HepG2 (cell line): Measurements from ENCODE around the gene CCDC88A. TPM values are rescaled to one million over a fixed set of nuclear protein-coding genes. Genes with fewer than 3 reads are reported as not detected.
A peak's percentile ranks its signal among the peaks of the same experiment; 100 is the strongest.

Experiments used
- ARNTL ChIP-seq: sonication (generic); formaldehyde crosslinking; IDR thresholded peaks from 2 replicates; pipeline ENCODE4 v1.4.0; 2020; ENCODE audit warnings: mild to moderate bottlenecking, missing genetic modification reagents
- BCL6 ChIP-seq: IDR thresholded peaks from 2 replicates; pipeline ENCODE4 v1.6.1; 2016; ENCODE audit warnings: missing genetic modification reagents, missing compliant biosample characterization
- ESRRA ChIP-seq: sonication (generic); formaldehyde crosslinking; IDR thresholded peaks from 2 replicates; pipeline ENCODE4 v1.5.1; 2020; ENCODE audit warnings: mild to moderate bottlenecking, low read depth, missing genetic modification reagents
- FOXA3 ChIP-seq: IDR thresholded peaks from 2 replicates; pipeline ENCODE4 v1.6.1; 2016; ENCODE audit warnings: missing genetic modification reagents, missing compliant biosample characterization
- HHEX ChIP-seq: IDR thresholded peaks from 2 replicates; pipeline ENCODE4 v1.6.1; 2016; ENCODE audit warnings: control low read depth
- ISX ChIP-seq: sonication (generic); formaldehyde crosslinking; conservative IDR thresholded peaks from 2 replicates; pipeline ENCODE4 v1.5.0; 2020; ENCODE audit warnings: missing genetic modification reagents
- KAT2B ChIP-seq: fragments of 150-350 bp; IDR thresholded peaks from 2 replicates; pipeline ENCODE4 v1.6.1; 2014; ENCODE audit warnings: low read depth, low read length, borderline replicate concordance
- KLF11 ChIP-seq: IDR thresholded peaks from 2 replicates; pipeline ENCODE4 v1.6.1; 2016; ENCODE audit warnings: missing compliant biosample characterization
- MAZ ChIP-seq, 2 experiments: sonication (generic) in 1 of 2; formaldehyde crosslinking in 1 of 2; IDR thresholded peaks; 2 replicates each; pipeline versions ENCODE4 v1.5.0 to v1.6.1; 2012 to 2020; ENCODE audit warnings: low read depth in 2 of 2, mild to moderate bottlenecking in 2 of 2, borderline replicate concordance in 1 of 2, improper control_type of control experiment in 1 of 2, low read length in 1 of 2, missing genetic modification reagents in 1 of 2, moderate library complexity in 1 of 2
- NCOA2 ChIP-seq: sonication (generic); formaldehyde crosslinking; IDR thresholded peaks from 2 replicates; pipeline ENCODE4 v1.8.0; 2022; ENCODE audit warnings: inconsistent platforms
- NFE2L1 ChIP-seq: sonication (generic); formaldehyde crosslinking; IDR thresholded peaks from 2 replicates; pipeline ENCODE4 v1.4.0; 2020; ENCODE audit warnings: missing genetic modification reagents, mild to moderate bottlenecking, borderline replicate concordance
- NRL ChIP-seq: sonication (generic); formaldehyde crosslinking; IDR thresholded peaks from 2 replicates; pipeline ENCODE4 v1.5.0; 2020; ENCODE audit warnings: missing genetic modification reagents, mild to moderate bottlenecking, moderate library complexity, borderline replicate concordance
- PAF1 ChIP-seq: IDR thresholded peaks from 2 replicates; pipeline ENCODE4 v1.6.1; 2016; ENCODE audit warnings: missing genetic modification reagents, missing compliant biosample characterization
- PITX1 ChIP-seq: sonication (generic); formaldehyde crosslinking; IDR thresholded peaks from 2 replicates; pipeline ENCODE4 v1.5.1; 2020; ENCODE audit warnings: mild to moderate bottlenecking, missing genetic modification reagents
- RXRA ChIP-seq: sonication (generic); formaldehyde crosslinking; IDR thresholded peaks from 2 replicates; pipeline ENCODE4 v1.5.1; 2020; ENCODE audit warnings: missing genetic modification reagents
- TMF1 ChIP-seq: sonication (generic); formaldehyde crosslinking; IDR thresholded peaks from 2 replicates; pipeline ENCODE4 v1.8.1; 2022; ENCODE audit warnings: low read depth, missing genetic modification reagents
- YEATS2 ChIP-seq: sonication (generic); formaldehyde crosslinking; IDR thresholded peaks from 2 replicates; pipeline ENCODE4 v1.4.0; 2020; ENCODE audit warnings: missing genetic modification reagents, borderline replicate concordance
- ZC3H4 ChIP-seq: sonication (generic); formaldehyde crosslinking; IDR thresholded peaks from 2 replicates; pipeline ENCODE4 v1.4.0; 2020; ENCODE audit warnings: missing genetic modification reagents, borderline replicate concordance
- ZFP37 ChIP-seq: sonication (generic); formaldehyde crosslinking; IDR thresholded peaks from 2 replicates; pipeline ENCODE4 v1.4.0; 2020; ENCODE audit warnings: missing genetic modification reagents, borderline replicate concordance
- ZFP90 ChIP-seq: sonication (generic); formaldehyde crosslinking; IDR thresholded peaks from 2 replicates; pipeline ENCODE4 v1.8.0; 2022; ENCODE audit warnings: missing genetic modification reagents, mild to moderate bottlenecking, inconsistent platforms, borderline replicate concordance
- ZNF138 ChIP-seq: sonication (generic); formaldehyde crosslinking; IDR thresholded peaks from 2 replicates; pipeline ENCODE4 v1.5.0; 2020; ENCODE audit warnings: mild to moderate bottlenecking, low read depth, missing genetic modification reagents
- ZNF460 ChIP-seq: sonication (generic); formaldehyde crosslinking; IDR thresholded peaks from 2 replicates; pipeline ENCODE4 v1.5.1; 2020; ENCODE audit warnings: missing genetic modification reagents, mild to moderate bottlenecking, borderline replicate concordance
- ZNF577 ChIP-seq: sonication (generic); formaldehyde crosslinking; IDR thresholded peaks from 2 replicates; pipeline ENCODE4 v1.4.0; 2020; ENCODE audit warnings: mild to moderate bottlenecking, low read depth, missing genetic modification reagents, borderline replicate concordance
- polyA plus RNA-seq, 8 experiments: library from polyadenylated mRNA; depleted of rRNA in 3 of 8; stranded (reverse) in 7 of 8; unstranded in 1 of 8; fragments of >200 nt; fragmentation: Illumina TruSeq in 4 of 8; extraction: Trizol in 4 of 8; gene quantifications; 2 replicates each; pipeline versions ENCODE4 v1.2.1 to v1.2.3, GENCODE V29; 2011 to 2016; ENCODE audit warnings: low read depth in 4 of 8, missing spikeins in 1 of 8, mixed read lengths in 1 of 8; ENCODE audit not compliant: insufficient read depth in 1 of 8
- total RNA-seq, 5 experiments: library from RNA; depleted of rRNA; stranded (reverse); fragments of >200 nt; fragmentation: Illumina TruSeq; extraction: Trizol; gene quantifications; 2 replicates each; pipeline ENCODE4 v1.2.3, GENCODE V29; 2016; ENCODE audit warnings: low read depth in 1 of 5
- TF ChIP-seq, protein P1 (sequence below): sonication (generic); formaldehyde crosslinking; IDR thresholded peaks from 2 replicates; pipeline ENCODE4 v1.5.0; 2020; ENCODE audit warnings: mild to moderate bottlenecking, missing genetic modification reagents
- TF ChIP-seq, protein P2 (sequence below): sonication (generic); formaldehyde crosslinking; IDR thresholded peaks from 2 replicates; pipeline ENCODE4 v1.5.0; 2020; ENCODE audit warnings: mild to moderate bottlenecking, missing genetic modification reagents

Gene CCDC88A
- total and polyA plus RNA-seq, 2 of the 13 experiments (the other 11 are each of a cell fraction or from before 2014, with no cell fraction given), result 43.2 to 84.1 TPM

DNA sequence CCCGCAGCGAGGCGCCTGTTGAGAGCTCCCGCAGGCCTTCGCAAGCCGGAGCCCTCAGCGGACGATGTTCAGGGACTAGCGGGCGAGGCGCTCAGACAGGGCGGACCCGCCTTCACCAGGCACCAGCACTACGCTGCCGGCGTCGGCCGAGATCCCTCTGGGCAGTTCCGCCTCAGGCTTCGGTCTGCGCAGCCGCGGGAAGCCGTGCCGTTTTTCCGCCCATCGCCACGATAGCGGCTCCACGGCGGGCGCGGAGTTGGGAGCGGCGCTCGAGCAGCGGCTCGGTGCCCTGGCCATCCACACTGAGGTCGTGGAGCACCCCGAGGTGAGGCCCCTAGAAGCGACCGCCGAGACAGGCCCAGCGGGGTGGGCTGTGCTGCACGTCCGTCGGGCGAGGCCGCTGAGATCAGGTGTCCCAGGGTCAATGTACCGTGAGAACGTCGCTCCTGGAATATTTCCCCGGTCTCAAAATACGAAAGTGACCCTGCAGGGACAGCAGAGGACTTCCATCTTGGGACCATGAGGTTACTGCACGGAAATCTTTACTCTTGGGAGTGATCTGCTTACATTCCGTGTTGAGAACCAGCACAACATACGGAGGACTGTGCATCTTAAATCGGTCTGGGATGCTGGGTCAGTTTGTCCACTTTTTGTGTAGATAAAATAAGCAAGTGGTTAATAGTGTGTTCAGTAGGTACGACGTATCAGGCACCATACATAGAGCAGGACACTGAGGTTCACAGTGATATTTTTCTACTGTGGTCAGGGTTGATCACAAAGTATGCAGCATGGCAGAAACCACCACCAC lies 137.3 kb downstream of the CCDC88A start (continued):
- TF ChIP-seq, protein P1, sequence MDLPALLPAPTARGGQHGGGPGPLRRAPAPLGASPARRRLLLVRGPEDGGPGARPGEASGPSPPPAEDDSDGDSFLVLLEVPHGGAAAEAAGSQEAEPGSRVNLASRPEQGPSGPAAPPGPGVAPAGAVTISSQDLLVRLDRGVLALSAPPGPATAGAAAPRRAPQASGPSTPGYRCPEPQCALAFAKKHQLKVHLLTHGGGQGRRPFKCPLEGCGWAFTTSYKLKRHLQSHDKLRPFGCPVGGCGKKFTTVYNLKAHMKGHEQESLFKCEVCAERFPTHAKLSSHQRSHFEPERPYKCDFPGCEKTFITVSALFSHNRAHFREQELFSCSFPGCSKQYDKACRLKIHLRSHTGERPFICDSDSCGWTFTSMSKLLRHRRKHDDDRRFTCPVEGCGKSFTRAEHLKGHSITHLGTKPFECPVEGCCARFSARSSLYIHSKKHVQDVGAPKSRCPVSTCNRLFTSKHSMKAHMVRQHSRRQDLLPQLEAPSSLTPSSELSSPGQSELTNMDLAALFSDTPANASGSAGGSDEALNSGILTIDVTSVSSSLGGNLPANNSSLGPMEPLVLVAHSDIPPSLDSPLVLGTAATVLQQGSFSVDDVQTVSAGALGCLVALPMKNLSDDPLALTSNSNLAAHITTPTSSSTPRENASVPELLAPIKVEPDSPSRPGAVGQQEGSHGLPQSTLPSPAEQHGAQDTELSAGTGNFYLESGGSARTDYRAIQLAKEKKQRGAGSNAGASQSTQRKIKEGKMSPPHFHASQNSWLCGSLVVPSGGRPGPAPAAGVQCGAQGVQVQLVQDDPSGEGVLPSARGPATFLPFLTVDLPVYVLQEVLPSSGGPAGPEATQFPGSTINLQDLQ (CRISPR knock-in tag), result peak; percentile 73
- TF ChIP-seq MAZ (IDR thresholded peaks at IDR 0.05; ENCODE audit: borderline replicate concordance, low read depth, low read length) (no peak), MAZ (CRISPR knock-in tag; IDR thresholded peaks at IDR 0.05; ENCODE audit: low read depth) (peak; percentile 98), NRL (peak; percentile 99), ZC3H4 (CRISPR knock-in tag) (peak; percentile 74; the same call in 1 of the 2 replicates), NFE2L1 (peak; percentile 52; the same call in 1 of the 2 replicates), ESRRA (CRISPR knock-in tag) (0 out of 2 replicates have a peak, but pooled peaks have one; percentile 57), PITX1 (peak; percentile 87), ZFP90 (CRISPR knock-in tag) (peak; percentile 94), NCOA2 (CRISPR knock-in tag) (peak; percentile 74), KLF11 (CRISPR knock-in tag) (peak; percentile 91; the same call in 1 of the 2 replicates), RXRA (CRISPR knock-in tag) (peak; percentile 92), KAT2B (no peak), YEATS2 (CRISPR knock-in tag) (peak; percentile 90), ARNTL (CRISPR knock-in tag) (peak; percentile 66; the same call in 1 of the 2 replicates), ZNF460 (CRISPR knock-in tag) (no peak), BCL6 (CRISPR knock-in tag) (peak; percentile 75), HHEX (no peak), ZFP37 (CRISPR knock-in tag) (peak; percentile 49; the same call in 1 of the 2 replicates), ZNF138 (no peak), PAF1 (CRISPR knock-in tag) (0 out of 2 replicates have a peak, but pooled peaks have one; percentile 77), ISX (CRISPR knock-in tag) (no peak), FOXA3 (CRISPR knock-in tag) (peak; percentile 82), TMF1 (peak; percentile 95; the same call in 1 of the 2 replicates), ZNF577 (CRISPR knock-in tag) (0 out of 2 replicates have a peak, but pooled peaks have one; percentile 49)
- TF ChIP-seq, protein P2, sequence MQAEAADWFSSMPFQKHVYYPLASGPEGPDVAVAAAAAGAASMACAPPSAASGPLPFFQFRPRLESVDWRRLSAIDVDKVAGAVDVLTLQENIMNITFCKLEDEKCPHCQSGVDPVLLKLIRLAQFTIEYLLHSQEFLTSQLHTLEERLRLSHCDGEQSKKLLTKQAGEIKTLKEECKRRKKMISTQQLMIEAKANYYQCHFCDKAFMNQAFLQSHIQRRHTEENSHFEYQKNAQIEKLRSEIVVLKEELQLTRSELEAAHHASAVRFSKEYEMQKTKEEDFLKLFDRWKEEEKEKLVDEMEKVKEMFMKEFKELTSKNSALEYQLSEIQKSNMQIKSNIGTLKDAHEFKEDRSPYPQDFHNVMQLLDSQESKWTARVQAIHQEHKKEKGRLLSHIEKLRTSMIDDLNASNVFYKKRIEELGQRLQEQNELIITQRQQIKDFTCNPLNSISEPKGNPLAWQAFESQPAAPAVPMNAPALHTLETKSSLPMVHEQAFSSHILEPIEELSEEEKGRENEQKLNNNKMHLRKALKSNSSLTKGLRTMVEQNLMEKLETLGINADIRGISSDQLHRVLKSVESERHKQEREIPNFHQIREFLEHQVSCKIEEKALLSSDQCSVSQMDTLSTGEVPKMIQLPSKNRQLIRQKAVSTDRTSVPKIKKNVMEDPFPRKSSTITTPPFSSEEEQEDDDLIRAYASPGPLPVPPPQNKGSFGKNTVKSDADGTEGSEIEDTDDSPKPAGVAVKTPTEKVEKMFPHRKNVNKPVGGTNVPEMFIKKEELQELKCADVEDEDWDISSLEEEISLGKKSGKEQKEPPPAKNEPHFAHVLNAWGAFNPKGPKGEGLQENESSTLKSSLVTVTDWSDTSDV, result peak; percentile 69; the same call in 1 of the 2 replicates
